Right lobe of liver (tissue), 6 donors: ENCODE data around the gene EHD2. TPM values are rescaled to one million over a fixed set of nuclear protein-coding genes. Genes with fewer than 3 reads are reported as not detected.
A peak's percentile ranks its signal among the peaks of the same experiment; 100 is the strongest.
"Not testable (repeated sequence)": the region's sequence is repeated elsewhere in the genome, so short reads cannot be mapped to it uniquely, and the experiment has no call there.

Experiments used
- ATAC-seq, 4 donors: fragments of 200-7000 bp; cut with Tn5 transposase; one replicate each; pipeline ENCODE4 v1.9.1; 2020; ENCODE audit warnings: mild to moderate bottlenecking in 4 of 4, moderate library complexity in 4 of 4
- DNase-seq, 3 donors: peaks; one replicate each; pipeline ENCODE4 v3.0.0-alpha.2; 2020
- H3K27ac ChIP-seq, 3 donors: fragments of 200-600 bp; one replicate each; pipeline ENCODE4 v1.8.0; 2022
- H3K27me3 ChIP-seq, 2 donors: fragments of 200-600 bp; one replicate each; pipeline ENCODE4 v1.8.0; 2022
- H3K36me3 ChIP-seq, 4 donors: fragments of 200-600 bp; sonication (generic) in 1 of 4; one replicate each; pipeline versions ENCODE4 v1.5.1 to v1.8.0; 2017 to 2022; ENCODE audit warnings: control low read depth in 1 of 4
- H3K4me1 ChIP-seq, 4 donors: fragments of 200-600 bp; sonication (generic) in 1 of 4; one replicate each; pipeline versions ENCODE4 v1.5.1 to v1.8.0; 2017 to 2022; ENCODE audit warnings: control low read depth in 1 of 4
- H3K4me3 ChIP-seq, 3 donors: fragments of 200-600 bp; one replicate each; pipeline ENCODE4 v1.8.0; 2022
- H3K9me3 ChIP-seq, 4 donors: fragments of 200-600 bp; sonication (generic) in 1 of 4; one replicate each; pipeline versions ENCODE4 v1.5.1 to v1.8.0; 2017 to 2022; ENCODE audit warnings: control low read depth in 1 of 4
- CTCF ChIP-seq, 4 donors: fragments of 200-600 bp in 3 of 4; fragments of 450-650 bp in 1 of 4; IDR thresholded peaks; one replicate each; pipeline versions ENCODE4 v1.5.1 to v1.8.0; 2016 to 2022; ENCODE audit warnings: antibody characterized with exemption in 4 of 4, mild to moderate bottlenecking in 2 of 4
- POLR2A ChIP-seq: fragments of 450-650 bp; IDR thresholded peaks from one replicate; pipeline ENCODE4 v1.6.1; 2017; ENCODE audit warnings: antibody characterized with exemption, mild to moderate bottlenecking
- WGBS: methylation state at CpG from one replicate; pipeline ENCODE4 v1.1.6; 2018; ENCODE audit warnings: low coverage, low lambda C conversion rate; ENCODE audit not compliant: insufficient coverage; ENCODE audit errors: missing lambda C conversion rate; 5-methylcytosine and 5-hydroxymethylcytosine counted together
- intact Hi-C, 2 donors: fragments of 100-400 bp; cut with DNase I; formaldehyde crosslinking; loops; one replicate each; pipeline versions ENCODE4 v1.11.2 to v1.14.1; 2022
- total RNA-seq, 6 experiments: library from RNA; depleted of rRNA in 2 of 6; stranded (reverse); fragments of >200 nt in 2 of 6; fragmentation: NEBNext Ultra II Directional in 3 of 6; extraction: Animal tissue kit (Norgen Biotek cat#: 25700) in 3 of 6; gene quantifications; one replicate each; pipeline versions ENCODE4 v1.1.0 to v1.2.4, GENCODE V29; 2016 to 2023
- donor health status: DM: no; HTN: yes; CAD: no.
- donor health status: DM: no; HTN: no; CAD: no.
- donor health status: DM: no; HTN: no; CAD: no.
- donor health status: DM: no; HTN: yes; CAD: no.
- donor health status: DM: no; HTN: yes; CAD: no.

The EHD2 gene
- total RNA-seq, 6 experiments from 2014 or later: 3.6 to 20.2 (median 12.8) TPM

DNA sequence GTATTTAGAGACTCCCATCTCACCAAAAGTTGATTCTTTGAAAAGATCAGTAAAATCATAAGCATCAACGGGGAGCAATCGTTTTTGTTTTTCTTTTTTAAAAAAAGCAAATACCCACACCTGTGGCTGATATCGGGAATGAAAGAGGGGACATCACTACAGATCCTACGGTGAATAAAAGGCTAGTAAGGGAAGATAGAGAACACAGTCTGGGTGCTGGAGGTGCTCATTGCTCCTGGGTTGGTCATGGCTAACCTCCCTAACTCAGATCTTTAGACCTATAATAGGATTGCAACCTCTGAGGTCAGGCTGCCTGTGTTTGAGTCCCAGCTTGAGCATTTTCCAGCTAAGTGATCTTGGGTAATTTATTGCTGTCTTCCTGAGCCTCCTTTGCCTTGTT is 1.1 kb downstream of the EHD2 start:
- H3K27ac ChIP-seq: no peak overlapping the region
- no peaks in the 10 kb centered on the region for H3K9me3 ChIP-seq
- intact Hi-C loops: loop anchor here in 1 of 2 donors (10.0 kb wide), 1 partner anchor 70 kb away; no protein-coding TSS in a partner anchor
- ATAC-seq (no peak), DNase-seq (no peak)
- H3K27me3 ChIP-seq: no peaks in the 10 kb centered on the region
- 84% methylated on average over 4 of the region's 4 CpGs for WGBS
- H3K36me3 ChIP-seq: no peaks in the 10 kb centered on the region
- H3K4me1 ChIP-seq: no peaks in the 10 kb centered on the region
- TF ChIP-seq POLR2A (no peak), CTCF (IDR thresholded peaks at IDR 0.05) (no peak)
- peak overlapping the region in 2 of 3 donors; percentile 28 to 40 for H3K4me3 ChIP-seq

DNA sequence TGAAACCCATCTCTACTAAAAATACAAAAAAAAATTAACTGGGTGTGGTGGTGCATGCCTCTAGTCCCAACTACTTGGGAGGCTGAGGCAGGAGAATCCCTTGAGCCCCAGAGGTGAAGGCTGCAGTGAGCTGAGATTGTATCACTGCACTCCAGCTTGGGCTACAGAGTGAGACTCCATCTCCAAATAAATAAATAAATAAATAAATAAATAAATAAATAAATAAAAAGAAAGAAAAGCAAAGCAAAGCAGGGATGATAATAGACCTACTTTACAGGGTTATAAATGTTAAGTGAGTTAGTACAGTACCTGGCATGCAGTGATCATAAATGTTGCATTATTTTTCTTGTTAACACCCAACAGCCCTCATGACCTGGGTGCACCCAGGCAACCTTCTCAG is 1.6 kb downstream of the EHD2 start:
- H3K9me3 ChIP-seq, H3K27ac ChIP-seq, H3K27me3 ChIP-seq, DNase-seq, H3K4me3 ChIP-seq, H3K36me3 ChIP-seq, H3K4me1 ChIP-seq, ATAC-seq: not testable (repeated sequence)
- intact Hi-C loops: loop anchor here in 1 of 2 donors (10.0 kb wide), 1 partner anchor 70 kb away; no protein-coding TSS in a partner anchor

DNA sequence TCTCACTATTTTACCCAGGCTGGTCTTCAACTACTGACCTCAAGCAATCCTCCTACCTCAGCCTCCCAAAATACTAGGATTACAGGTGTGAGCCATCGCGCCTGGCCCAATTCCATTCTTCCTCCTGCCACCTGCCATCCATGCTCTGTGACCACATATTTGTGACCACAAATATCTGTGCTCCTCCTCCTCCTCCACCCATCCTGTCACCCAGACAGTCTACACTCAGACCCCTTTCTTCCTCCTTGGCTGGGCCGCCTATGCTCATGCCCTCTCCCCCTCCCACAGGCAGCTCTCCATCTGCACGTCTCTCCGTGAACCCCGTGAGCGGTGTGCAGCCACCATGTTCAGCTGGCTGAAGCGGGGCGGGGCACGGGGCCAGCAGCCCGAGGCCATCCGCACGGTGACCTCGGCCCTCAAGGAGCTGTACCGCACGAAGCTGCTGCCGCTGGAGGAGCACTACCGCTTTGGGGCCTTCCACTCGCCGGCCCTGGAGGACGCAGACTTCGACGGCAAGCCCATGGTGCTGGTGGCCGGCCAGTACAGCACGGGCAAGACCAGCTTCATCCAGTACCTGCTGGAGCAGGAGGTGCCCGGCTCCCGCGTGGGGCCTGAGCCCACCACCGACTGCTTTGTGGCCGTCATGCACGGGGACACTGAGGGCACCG is 3.2 kb downstream of the EHD2 start:
- H3K27me3 ChIP-seq: no peaks in the 10 kb centered on the region
- DNase-seq (no peak), ATAC-seq (no peak)
- H3K9me3 ChIP-seq: no peaks in the 10 kb centered on the region
- no peak overlapping the region for H3K4me3 ChIP-seq
- H3K27ac ChIP-seq: no peak overlapping the region
- TF ChIP-seq POLR2A (no peak), CTCF (IDR thresholded peaks at IDR 0.05) (no peak)
- H3K36me3 ChIP-seq: no peaks in the 10 kb centered on the region
- intact Hi-C loops: loop anchor here in 1 of 2 donors (10.0 kb wide), 1 partner anchor 68 kb away; no protein-coding TSS in a partner anchor
- 79% methylated on average over 9 of the region's 32 CpGs for WGBS
- no peaks in the 10 kb centered on the region for H3K4me1 ChIP-seq

DNA sequence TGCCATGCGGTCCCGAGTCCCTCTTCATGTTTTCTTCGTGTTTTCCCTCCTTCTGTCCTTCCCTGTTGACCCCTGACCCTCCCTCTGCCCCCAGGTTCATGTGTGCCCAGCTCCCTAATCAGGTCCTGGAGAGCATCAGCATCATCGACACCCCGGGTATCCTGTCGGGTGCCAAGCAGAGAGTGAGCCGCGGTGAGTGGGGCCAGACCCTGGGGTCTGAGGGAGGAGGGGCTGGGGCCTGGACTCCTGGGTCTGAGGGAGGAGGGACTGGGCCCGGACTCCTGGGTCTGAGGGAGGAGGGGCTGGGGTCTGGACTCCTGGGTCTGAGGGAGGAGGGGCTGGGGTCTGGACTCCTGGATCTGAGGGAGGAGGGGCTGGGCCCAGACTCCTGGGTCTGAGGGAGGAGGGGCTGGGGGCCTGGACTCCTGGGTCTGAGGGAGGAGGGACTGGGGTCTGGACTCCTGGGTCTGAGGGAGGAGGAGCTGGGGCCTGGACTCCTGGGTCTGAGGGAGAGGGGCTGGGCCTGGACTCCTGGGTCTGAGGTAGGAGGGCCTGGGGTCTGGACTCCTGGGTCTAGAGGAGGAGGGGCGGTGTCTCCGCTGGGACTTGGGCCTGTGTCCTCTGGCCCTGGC is 5.3 kb downstream of the EHD2 start:
- WGBS: 80% methylated on average over 11 of the region's 11 CpGs
- DNase-seq, H3K27me3 ChIP-seq, H3K9me3 ChIP-seq, H3K36me3 ChIP-seq, H3K4me1 ChIP-seq, H3K4me3 ChIP-seq, ATAC-seq: not testable (repeated sequence)
- H3K27ac ChIP-seq: peak overlapping the region in 1 of 3 donors; percentile 16
- intact Hi-C loops: loop anchor here in 1 of 2 donors (10.0 kb wide), 1 partner anchor 66 kb away; no protein-coding TSS in a partner anchor

GRCh38 chr19:47719047-47719859 is 6.0 kb downstream of the EHD2 start:
- H3K27ac ChIP-seq: peak overlapping the region in 1 of 3 donors; percentile 16
- DNase-seq: peak in 1 of 3 donors; percentile 58
- H3K4me1 ChIP-seq: peaks cover 0 to under 1% (median 0%) of the 10 kb centered on the region in 4 donors

More at GRCh38 chr19:47719047-47719859, 6.0 kb downstream of the EHD2 start:
- H3K9me3 ChIP-seq: no peaks in the 10 kb centered on the region
- no peaks in the 10 kb centered on the region for H3K36me3 ChIP-seq
- 58% methylated on average over 16 of the region's 26 CpGs for WGBS
- TF ChIP-seq CTCF (IDR thresholded peaks at IDR 0.05) (no peak), POLR2A (no peak)
- intact Hi-C loops: loop anchor here in 1 of 2 donors (10.0 kb wide), 1 partner anchor 66 kb away; no protein-coding TSS in a partner anchor
- no peak overlapping the region for H3K4me3 ChIP-seq
- H3K27me3 ChIP-seq: no peaks in the 10 kb centered on the region
- peak; percentile 44 to 57 (median 54) for ATAC-seq
